Spinal cord (tissue), 4 donors: ENCODE measurements around the gene FGFR1OP2. TPM values are rescaled to one million over a fixed set of nuclear protein-coding genes. Genes with fewer than 3 reads are reported as not detected.

ENCODE experiments used
- polyA plus RNA-seq, 2 donors: library from polyadenylated mRNA; unstranded; fragments of 120-200 nt; gene quantifications; one replicate each; pipeline ENCODE4 v1.2.1, GENCODE V29; 2013; ENCODE audit not compliant: insufficient read length in 2 of 2
- total RNA-seq, 2 donors: library from RNA; depleted of rRNA in 1 of 2; stranded (reverse); fragments of 120-200 nt in 1 of 2; fragments of >200 nt in 1 of 2; gene quantifications; one replicate each; pipeline versions ENCODE4 v1.2.3 to v1.2.4, GENCODE V29; 2013 to 2014

Gene FGFR1OP2
- total and polyA plus RNA-seq, 4 donors: 45.9 to 84.4 (median 54.2) TPM

Other genes starting within 250 kb of the FGFR1OP2 start
- gene ITPR2, start 105.3 kb upstream of the FGFR1OP2 start, total RNA-seq: 100 to 1,000 TPM in 1 of 2 donors, 10 to 100 TPM in 1; 73.4 to 133 TPM
- 10 to 100 TPM; 30.9 to 72.9 TPM for gene ITPR2, start 105.3 kb upstream of the FGFR1OP2 start, polyA plus RNA-seq
- 10 to 100 TPM; 33.1 to 35.0 TPM for gene INTS13, start 489 bp upstream of the FGFR1OP2 start, total RNA-seq
- gene INTS13, start 489 bp upstream of the FGFR1OP2 start, polyA plus RNA-seq: 10 to 100 TPM; 34.0 to 35.3 TPM
- gene TM7SF3, start 75.9 kb downstream of the FGFR1OP2 start, total RNA-seq: 100 to 1,000 TPM in 1 of 2 donors, 10 to 100 TPM in 1; 82.5 to 147 TPM
- gene TM7SF3, start 75.9 kb downstream of the FGFR1OP2 start, polyA plus RNA-seq: 100 to 1,000 TPM; 108 to 113 TPM
- 10 to 100 TPM; 47.1 to 98.9 TPM for gene MED21, start 84.1 kb downstream of the FGFR1OP2 start, total RNA-seq
- gene MED21, start 84.1 kb downstream of the FGFR1OP2 start, polyA plus RNA-seq: 10 to 100 TPM; 49.1 to 63.7 TPM
- gene C12orf71, start 144.1 kb downstream of the FGFR1OP2 start, total RNA-seq: not detected
- under 1 TPM; 0.20 to 0.44 TPM for gene C12orf71, start 144.1 kb downstream of the FGFR1OP2 start, polyA plus RNA-seq